Activated CD4-positive, alpha-beta T cell treated with anti-CD3 and anti-CD28 coated beads, Interleukin-2, amount 50 U/mL, for 24 hours (primary cell): ENCODE measurements around the gene CTU2.
"Not testable (repeated sequence)": the region's sequence is repeated elsewhere in the genome, so short reads cannot be mapped to it uniquely, and the experiment has no call there.

ENCODE experiments used
- DNase-seq, 2 donors: peaks; one replicate each; pipeline ENCODE4 v3.0.0-alpha.2; 2020; ENCODE audit warnings: low read depth in 1 of 2, low spot score in 1 of 2

CTU2 gene

GRCh38 chr16:88706229-88706964 is at the start of gene CTU2, which contains the start of gene RNF166:
Gene CTU2 (plus strand): TSS chr16:88706503. CDS start chr16:88706531, 28 bp downstream.
Gene RNF166 (minus strand): TSS chr16:88706408. CDS start chr16:88706325, 83 bp downstream.
- peak; percentile 84 to 85 for DNase-seq

- DNase-seq, result no peak
Observed at GRCh38 chr16:88657371-88657770, 48.9 kb upstream of the CTU2 start.

GRCh38 chr16:88658714-88659113 is 47.6 kb upstream of the CTU2 start:
- no peak for DNase-seq

- DNase-seq, result no peak
Observed at GRCh38 chr16:88659160-88659559, 47.1 kb upstream of the CTU2 start.

- DNase-seq, result no peak
Observed at GRCh38 chr16:88661468-88661867, 44.8 kb upstream of the CTU2 start.

GRCh38 chr16:88662222-88662842 is 44.0 kb upstream of the CTU2 start:
- DNase-seq, result no peak

GRCh38 chr16:88662843-88663606 is 43.3 kb upstream of the CTU2 start, which contains the start of gene MVD:
Gene MVD (minus strand): TSS chr16:88663091. CDS start chr16:88663080, 11 bp downstream.
- DNase-seq, result peak; percentile 79 to 94

- DNase-seq, result no peak
Observed at GRCh38 chr16:88665148-88665547, 41.2 kb upstream of the CTU2 start.

- DNase-seq, result no peak
Observed at GRCh38 chr16:88665570-88665969, 40.7 kb upstream of the CTU2 start.

GRCh38 chr16:88667461-88667860 is 38.8 kb upstream of the CTU2 start:
- no peak for DNase-seq

- DNase-seq, result not testable (repeated sequence)
Observed at GRCh38 chr16:88669493-88669892, 36.8 kb upstream of the CTU2 start.

- no peak for DNase-seq
Observed at GRCh38 chr16:88669980-88670379, 36.3 kb upstream of the CTU2 start.

- no peak for DNase-seq
Observed at GRCh38 chr16:88671806-88672205, 34.5 kb upstream of the CTU2 start.

GRCh38 chr16:88672776-88673175 is 33.5 kb upstream of the CTU2 start:
- DNase-seq, result no peak

- no peak for DNase-seq
Observed at GRCh38 chr16:88673716-88674379, 32.5 kb upstream of the CTU2 start.

GRCh38 chr16:88676502-88677242 is 29.6 kb upstream of the CTU2 start:
- DNase-seq, result no peak

- DNase-seq, result no peak
Observed at GRCh38 chr16:88677721-88678120, 28.6 kb upstream of the CTU2 start.

- DNase-seq, result no peak
Observed at GRCh38 chr16:88678224-88678979, 27.9 kb upstream of the CTU2 start.

GRCh38 chr16:88680554-88681083 is 25.7 kb upstream of the CTU2 start:
- DNase-seq, result no peak
